ENCODE results near the gene PTPRM.

- TF ChIP-seq CTCF (conservative IDR thresholded peaks at IDR 0.05; ENCODE audit: low read depth, low read length) (no peak), POLR2A (IDR thresholded peaks at IDR 0.05; ENCODE audit: low read depth, low read length) (no peak), SMC3 (IDR thresholded peaks at IDR 0.05; ENCODE audit: low read depth, low read length) (no peak), FOS (IDR thresholded peaks at IDR 0.05; ENCODE audit: low read depth, low read length) (no peak), NFE2L2 (IDR thresholded peaks at IDR 0.05; ENCODE audit: low read depth, low read length) (no peak), ELK1 (IDR thresholded peaks at IDR 0.05; ENCODE audit: borderline replicate concordance, low read depth, low read length) (no peak), MAZ (IDR thresholded peaks at IDR 0.05; ENCODE audit: borderline replicate concordance, low read depth, low read length) (no peak), RFX5 (IDR thresholded peaks at IDR 0.05; ENCODE audit: low read depth, low read length) (no peak), CHD1 (IDR thresholded peaks at IDR 0.05; ENCODE audit: low read depth, low read length) (no peak), USF2 (IDR thresholded peaks at IDR 0.05; ENCODE audit: low read depth, low read length) (no peak), RAD21 (IDR thresholded peaks at IDR 0.05; ENCODE audit: low read length) (no peak), MAFK (IDR thresholded peaks at IDR 0.05; ENCODE audit: low read depth, low read length) (no peak)
Measured at GRCh38 chr18:7940971-7941370, 373.9 kb downstream of the PTPRM start.
